NT2/D1 (cell line): Measurements from ENCODE around the gene CSNK2A1.
"Not testable (repeated sequence)": the region's sequence is repeated elsewhere in the genome, so short reads cannot be mapped to it uniquely, and the experiment has no call there.

Experiments used
- DNase-seq: peaks from one replicate; pipeline ENCODE4 v3.0.0-alpha.2; 2011; ENCODE audit warnings: low read depth, low spot score
- H3K27me3 ChIP-seq: 2 replicates; pipeline ENCODE4 v1.6.0; 2011; ENCODE audit warnings: mild to moderate bottlenecking; ENCODE audit not compliant: insufficient read length, insufficient read depth
- H3K36me3 ChIP-seq: 2 replicates; pipeline ENCODE4 v1.6.1; 2011; ENCODE audit warnings: mild to moderate bottlenecking, low read length, mixed read lengths; ENCODE audit not compliant: insufficient read depth, insufficient read length
- H3K4me1 ChIP-seq: 2 replicates; pipeline ENCODE4 v1.5.1; 2011; ENCODE audit not compliant: insufficient read depth, insufficient read length
- H3K4me3 ChIP-seq: 2 replicates; pipeline ENCODE4 v1.5.1; 2011; ENCODE audit warnings: low read depth; ENCODE audit not compliant: insufficient read length
- H3K9ac ChIP-seq: 2 replicates; pipeline ENCODE4 v1.6.0; 2011; ENCODE audit warnings: low read depth; ENCODE audit not compliant: insufficient read length
- H3K9me3 ChIP-seq: 2 replicates; pipeline ENCODE4 v1.5.1; 2011; ENCODE audit warnings: mild to moderate bottlenecking, low read length; ENCODE audit not compliant: insufficient read depth
- SUZ12 ChIP-seq: IDR thresholded peaks from 2 replicates; pipeline ENCODE4 v1.6.1; 2011; ENCODE audit not compliant: insufficient read length, insufficient read depth; ENCODE audit errors: extremely low read depth
- YY1 ChIP-seq: IDR thresholded peaks from 2 replicates; pipeline ENCODE4 v1.6.1; 2011; ENCODE audit not compliant: insufficient read length, insufficient read depth
- ZNF274 ChIP-seq: IDR thresholded peaks from 2 replicates; pipeline ENCODE4 v1.6.1; 2011; ENCODE audit warnings: mild to moderate bottlenecking, low read depth, low read length

CSNK2A1 gene

GRCh38 chr20:582204-582603 is 38.6 kb upstream of the CSNK2A1 start:
- no peaks in the 10 kb centered on the region for H3K27me3 ChIP-seq
- no peak overlapping the region for H3K4me3 ChIP-seq
- DNase-seq = no peak
- no peaks in the 10 kb centered on the region for H3K9me3 ChIP-seq
- no peak overlapping the region for H3K9ac ChIP-seq
- no peaks in the 10 kb centered on the region for H3K36me3 ChIP-seq
- TF ChIP-seq ZNF274 (no peak), SUZ12 (no peak), YY1 (no peak)
- peaks cover 2% of the 10 kb centered on the region for H3K4me1 ChIP-seq

- H3K36me3 ChIP-seq, H3K9me3 ChIP-seq, H3K9ac ChIP-seq, H3K27me3 ChIP-seq, H3K4me3 ChIP-seq, H3K4me1 ChIP-seq, DNase-seq: not testable (repeated sequence)
Observed at GRCh38 chr20:578940-579690, 35.5 kb upstream of the CSNK2A1 start.

- Histone ChIP-seq H3K4me1 (peaks cover 7% of the 10 kb centered on the region), H3K4me3 (no peak overlapping the region), H3K27me3 (peaks cover 15% of the 10 kb centered on the region), H3K9ac (no peak overlapping the region), H3K9me3 (no peaks in the 10 kb centered on the region), H3K36me3 (no peaks in the 10 kb centered on the region)
- TF ChIP-seq YY1 (no peak), SUZ12 (no peak), ZNF274 (no peak)
- DNase-seq = no peak
Observed at GRCh38 chr20:577167-577791, 33.7 kb upstream of the CSNK2A1 start.

GRCh38 chr20:576156-576555 is 32.6 kb upstream of the CSNK2A1 start:
- DNase-seq = no peak
- H3K9me3 ChIP-seq = no peaks in the 10 kb centered on the region
- TF ChIP-seq SUZ12 (no peak), YY1 (no peak), ZNF274 (no peak)
- H3K36me3 ChIP-seq = no peaks in the 10 kb centered on the region
- H3K27me3 ChIP-seq = peaks cover 17% of the 10 kb centered on the region
- no peak overlapping the region for H3K9ac ChIP-seq
- H3K4me1 ChIP-seq = peaks cover 8% of the 10 kb centered on the region
- no peak overlapping the region for H3K4me3 ChIP-seq

GRCh38 chr20:575230-575629 is 31.6 kb upstream of the CSNK2A1 start:
- Histone ChIP-seq H3K4me3 (no peak overlapping the region), H3K9me3 (no peaks in the 10 kb centered on the region), H3K4me1 (peaks cover 8% of the 10 kb centered on the region), H3K36me3 (no peaks in the 10 kb centered on the region), H3K9ac (no peak overlapping the region), H3K27me3 (peaks cover 17% of the 10 kb centered on the region)
- no peak for DNase-seq
- TF ChIP-seq YY1 (no peak), SUZ12 (no peak), ZNF274 (no peak)

- H3K4me1 ChIP-seq = peaks cover 8% of the 10 kb centered on the region
- no peaks in the 10 kb centered on the region for H3K9me3 ChIP-seq
- H3K9ac ChIP-seq = no peak overlapping the region
- H3K27me3 ChIP-seq = peaks cover 17% of the 10 kb centered on the region
- TF ChIP-seq ZNF274 = no peak
- TF ChIP-seq SUZ12 = no peak
- TF ChIP-seq YY1 = no peak
- H3K4me3 ChIP-seq = no peak overlapping the region
- peak; percentile 64 for DNase-seq
- no peaks in the 10 kb centered on the region for H3K36me3 ChIP-seq
Observed at GRCh38 chr20:574297-574942, 30.8 kb upstream of the CSNK2A1 start.

- TF ChIP-seq SUZ12 = no peak
- no peak for TF ChIP-seq YY1
- Histone ChIP-seq H3K9ac (no peak overlapping the region), H3K36me3 (no peaks in the 10 kb centered on the region), H3K4me1 (peaks cover 12% of the 10 kb centered on the region), H3K4me3 (no peak overlapping the region), H3K27me3 (peaks cover 17% of the 10 kb centered on the region), H3K9me3 (no peaks in the 10 kb centered on the region)
- DNase-seq = no peak
Observed at GRCh38 chr20:573414-574296, 30.1 kb upstream of the CSNK2A1 start.
